HL-60/S4 treated with retinoic acid at 250 ng/mL for 4 days and 3 days (cell line): ENCODE data around the gene GXYLT1.
"Not testable (repeated sequence)": the region's sequence is repeated elsewhere in the genome, so short reads cannot be mapped to it uniquely, and the experiment has no call there.

Experiments used
- in situ Hi-C: fragments of 300-500 bp; cut with MboI; formaldehyde crosslinking; loops from 2 replicates; pipeline ENCODE4 v1.7.0; 2022; ENCODE audit warnings: low sequenced_read_pairs

Gene GXYLT1

DNA sequence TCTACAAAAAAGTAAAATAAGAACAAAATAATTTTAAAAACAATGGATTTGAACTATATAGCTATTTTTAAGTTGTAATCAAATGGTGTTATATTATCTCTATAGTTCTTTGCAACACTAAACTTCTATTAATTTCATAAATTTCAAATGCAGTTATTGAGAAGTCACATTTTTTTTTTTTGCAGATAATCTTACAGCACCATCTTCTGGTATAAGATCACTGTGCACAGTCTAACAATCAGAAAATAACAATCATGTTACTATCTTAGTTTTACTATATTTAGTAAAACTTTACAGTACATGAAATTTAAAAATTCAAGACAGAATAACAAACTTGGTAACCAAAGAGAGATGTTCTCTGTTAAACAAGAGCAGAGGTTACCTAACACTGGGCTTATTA is 40.6 kb downstream of the GXYLT1 start:
- in situ Hi-C loops, result no loop called here

DNA sequence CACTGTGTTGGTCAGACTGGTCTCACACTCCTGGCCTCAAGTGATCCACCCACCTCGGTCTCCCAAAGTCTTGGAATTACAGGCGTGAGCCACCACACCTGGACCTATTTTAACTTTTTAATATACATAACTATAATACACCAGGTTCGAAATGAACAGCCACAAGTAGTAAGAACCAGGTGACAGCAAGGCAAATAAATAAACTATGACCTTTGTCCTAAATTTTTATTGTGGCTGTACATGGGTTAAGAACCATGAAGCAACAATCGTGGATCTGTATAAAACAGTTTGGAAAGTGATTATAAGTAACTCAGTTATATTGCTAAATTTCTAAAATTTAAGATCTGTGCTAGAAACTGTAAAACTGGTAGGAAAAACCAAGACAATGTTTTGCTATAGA is 41.5 kb downstream of the GXYLT1 start:
- in situ Hi-C loops, result no loop called here

DNA sequence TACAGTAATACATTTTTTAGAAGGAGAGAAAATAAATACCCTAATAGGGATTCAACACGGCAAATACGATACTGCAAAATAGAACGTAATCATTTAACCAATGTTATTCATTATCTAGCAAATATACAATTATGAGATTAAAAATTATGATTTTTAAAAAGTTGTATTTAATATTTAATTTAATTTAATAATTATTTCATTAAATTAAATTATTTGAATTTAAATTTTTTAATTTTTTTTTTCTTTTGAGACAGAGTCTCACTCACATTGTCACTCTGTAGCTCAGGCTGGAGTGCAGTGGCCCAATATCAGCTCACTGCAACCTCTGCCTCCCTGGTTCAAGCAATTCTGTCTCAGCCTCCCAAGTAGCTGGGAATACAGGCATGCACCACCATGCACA is 42.0 kb downstream of the GXYLT1 start:
- in situ Hi-C loops, result no loop called here

DNA sequence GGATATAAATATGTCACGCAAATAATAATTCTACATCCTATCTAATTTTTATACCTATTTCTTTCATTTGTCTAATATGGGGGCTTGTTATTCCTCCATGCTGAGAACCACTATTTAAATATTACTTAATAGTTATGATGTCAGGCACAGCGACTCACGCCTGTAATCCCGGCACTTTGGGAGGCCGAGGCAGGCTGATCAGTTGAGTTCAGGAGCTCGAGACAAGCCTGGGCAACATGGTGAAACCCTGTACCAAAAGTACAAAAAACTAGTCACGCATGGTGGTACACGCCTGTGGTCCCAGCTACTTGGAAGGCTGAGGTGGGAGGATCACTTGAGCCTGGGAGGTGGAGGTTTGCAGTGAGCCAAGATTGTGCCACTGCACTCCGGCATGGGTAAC is 45.2 kb downstream of the GXYLT1 start:
- in situ Hi-C loops, result no loop called here

DNA sequence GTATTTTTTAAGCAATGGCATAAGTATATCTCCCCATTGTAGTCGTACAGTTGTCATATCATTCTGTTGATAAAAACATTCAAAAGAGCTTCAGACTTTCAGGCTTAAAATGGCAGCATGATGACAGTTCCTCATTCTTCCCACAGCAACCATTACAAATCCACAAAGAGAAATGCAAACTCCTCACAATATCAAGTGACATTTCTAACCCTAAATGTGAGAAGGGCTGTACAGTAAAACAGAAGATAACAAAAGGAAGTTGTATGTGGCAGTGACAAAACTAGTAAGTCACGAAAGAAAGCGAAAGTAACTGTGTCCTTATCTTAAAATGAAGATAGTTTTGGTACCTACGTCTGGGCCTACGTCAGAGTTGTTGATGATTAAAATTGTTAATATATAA is 46.7 kb downstream of the GXYLT1 start:
- in situ Hi-C loops, result no loop called here

DNA sequence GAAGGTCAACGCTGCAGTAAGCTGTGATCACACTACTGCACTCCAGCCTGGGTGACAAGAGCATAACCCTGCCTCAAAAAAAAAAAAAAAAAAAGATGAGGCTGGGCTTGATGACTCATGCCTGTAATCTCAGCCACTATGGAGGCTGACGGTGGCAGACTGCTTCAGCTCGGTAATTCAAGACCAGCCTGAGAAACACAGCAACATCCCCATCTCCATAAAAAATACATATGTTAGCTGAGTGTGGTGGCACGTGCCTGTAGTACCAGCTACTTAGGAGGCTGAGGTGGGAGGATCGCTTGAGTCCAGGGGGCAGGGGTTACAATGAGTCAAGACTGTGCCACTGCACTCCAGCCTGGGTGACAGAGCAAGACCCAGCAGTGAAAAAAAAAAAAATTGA is 50.4 kb downstream of the GXYLT1 start:
- in situ Hi-C loops, result no loop called here

DNA sequence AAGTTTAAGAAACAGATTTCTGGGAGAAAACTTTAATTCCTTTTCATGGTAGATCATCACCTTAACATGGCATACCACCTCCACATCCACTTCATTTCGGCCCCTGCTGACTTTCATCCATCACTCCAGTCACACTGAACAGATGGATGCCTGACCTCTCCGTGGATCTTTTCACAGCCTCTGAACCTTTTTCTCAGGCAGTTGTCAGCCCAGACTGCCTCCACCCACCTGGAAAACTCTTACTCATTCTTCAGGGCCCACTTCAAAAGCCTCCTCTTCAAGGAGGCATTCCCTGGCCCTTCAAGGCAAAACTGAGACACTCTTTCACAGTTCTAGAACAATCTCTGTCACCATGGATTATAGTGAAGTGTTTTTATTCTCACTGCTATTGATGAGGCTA is 52.9 kb downstream of the GXYLT1 start:
- in situ Hi-C loops, result no loop called here

DNA sequence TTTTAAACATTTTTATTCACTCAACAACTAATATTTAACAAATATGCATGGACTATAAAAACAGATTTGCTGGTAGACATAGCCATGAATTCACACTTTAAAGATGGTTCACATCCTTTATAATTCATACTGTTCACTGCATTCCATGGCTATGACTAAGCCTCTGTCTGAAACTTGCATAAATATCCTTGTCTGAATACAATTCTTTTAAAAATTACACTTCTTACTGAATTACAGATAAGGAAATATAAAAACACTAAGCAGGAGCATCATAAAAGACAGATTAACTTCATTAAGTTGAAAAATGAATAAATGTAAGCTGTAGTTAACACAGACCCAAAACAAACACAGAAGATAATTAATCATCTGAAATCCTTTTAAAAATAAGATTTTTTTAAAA is 53.8 kb downstream of the GXYLT1 start:
- in situ Hi-C loops, result no loop called here

DNA sequence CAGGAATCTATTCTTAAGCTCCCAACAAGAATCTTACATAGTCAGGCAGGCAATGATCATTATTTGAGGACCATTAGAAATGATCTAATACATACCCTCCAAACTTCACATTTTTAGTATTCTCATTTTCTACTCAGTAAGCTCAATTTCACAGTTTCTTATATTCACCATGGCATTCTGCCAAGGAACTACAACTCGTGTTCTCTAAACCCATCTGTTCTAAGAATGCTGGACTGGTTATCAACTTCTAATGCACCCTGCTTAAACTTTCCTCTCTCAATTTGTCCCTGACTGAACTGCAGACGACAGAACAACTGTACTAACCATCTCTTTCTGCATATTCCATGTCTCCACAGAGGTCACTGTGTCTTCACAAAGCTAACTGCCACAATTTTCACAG is 58.6 kb downstream of the GXYLT1 start:
- in situ Hi-C loops, result no loop called here

DNA sequence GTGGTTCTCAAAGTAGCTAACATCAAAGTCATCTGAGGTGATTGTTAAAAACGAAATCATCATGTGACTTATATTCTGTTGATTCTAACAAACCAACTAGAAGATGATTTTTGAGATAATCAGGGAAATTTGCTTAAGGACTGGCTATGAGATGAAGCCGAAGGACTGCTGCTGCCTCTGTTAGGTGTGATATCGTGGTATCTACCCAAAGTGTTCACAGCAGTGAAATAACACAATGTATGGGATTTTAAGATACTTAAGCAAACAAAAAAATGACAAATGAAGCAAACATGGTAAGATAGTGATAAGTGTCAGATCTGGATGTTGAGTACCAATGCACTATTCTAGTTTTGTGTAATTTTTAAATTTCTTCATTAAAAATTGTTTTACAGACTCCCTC is 59.1 kb downstream of the GXYLT1 start:
- in situ Hi-C loops, result no loop called here

DNA sequence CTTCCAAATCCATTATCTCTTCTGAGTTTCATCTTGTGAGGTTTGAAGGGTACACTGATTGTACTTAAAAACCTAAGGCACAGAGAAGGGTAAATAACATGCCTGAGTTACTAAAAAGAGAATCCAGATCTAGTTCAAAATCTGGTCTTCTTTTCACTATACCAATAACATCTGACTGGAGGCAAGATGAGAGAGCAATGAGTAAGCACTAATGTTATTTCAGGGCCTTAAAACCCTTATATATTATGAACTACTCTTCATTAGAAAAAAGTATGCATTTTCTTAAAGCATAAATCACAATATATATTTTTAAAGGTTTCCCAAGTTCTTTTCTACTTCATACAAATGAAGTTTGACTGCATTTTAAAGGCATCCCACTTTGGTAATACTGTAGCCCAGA is 60.2 kb downstream of the GXYLT1 start:
- in situ Hi-C loops, result no loop called here

DNA sequence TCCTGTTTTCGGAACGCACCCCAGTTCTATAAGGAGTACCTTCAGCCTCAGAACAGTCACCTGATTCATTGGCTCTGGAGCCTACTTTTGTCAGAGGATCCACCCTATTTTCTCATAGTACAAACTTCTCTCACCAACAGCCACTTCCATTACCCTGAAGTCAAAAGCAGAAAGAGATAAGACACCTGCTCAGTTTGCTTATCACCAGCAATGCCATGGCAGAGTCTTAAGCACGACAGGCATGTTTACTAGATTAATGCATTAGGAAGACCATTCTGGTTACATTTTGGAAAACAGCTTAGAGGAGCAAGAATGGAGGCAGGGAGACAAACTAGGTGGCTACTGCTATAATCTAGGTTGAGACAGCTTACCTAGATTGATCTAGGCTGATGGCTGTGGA is 67.7 kb downstream of the GXYLT1 start:
- in situ Hi-C loops, result no loop called here

DNA sequence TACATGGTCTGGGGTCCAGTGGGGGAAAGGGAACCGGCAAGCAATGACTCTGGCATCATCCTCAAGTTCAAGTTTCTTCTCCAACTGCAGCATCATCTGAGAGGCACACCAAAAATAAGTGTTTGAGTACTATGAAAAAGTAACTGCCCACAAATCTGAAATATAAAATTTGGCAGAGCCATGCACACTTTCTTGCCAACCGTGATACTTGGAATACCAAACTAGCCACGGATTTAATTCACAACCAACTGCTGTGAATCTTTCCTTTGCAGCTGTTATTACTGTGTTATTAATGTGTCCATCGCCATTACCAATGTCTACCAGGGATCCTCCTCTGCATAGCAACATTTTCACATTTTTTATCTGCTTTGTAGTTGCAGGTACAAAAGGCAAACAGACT is 74.6 kb downstream of the GXYLT1 start:
- in situ Hi-C loops, result no loop called here

DNA sequence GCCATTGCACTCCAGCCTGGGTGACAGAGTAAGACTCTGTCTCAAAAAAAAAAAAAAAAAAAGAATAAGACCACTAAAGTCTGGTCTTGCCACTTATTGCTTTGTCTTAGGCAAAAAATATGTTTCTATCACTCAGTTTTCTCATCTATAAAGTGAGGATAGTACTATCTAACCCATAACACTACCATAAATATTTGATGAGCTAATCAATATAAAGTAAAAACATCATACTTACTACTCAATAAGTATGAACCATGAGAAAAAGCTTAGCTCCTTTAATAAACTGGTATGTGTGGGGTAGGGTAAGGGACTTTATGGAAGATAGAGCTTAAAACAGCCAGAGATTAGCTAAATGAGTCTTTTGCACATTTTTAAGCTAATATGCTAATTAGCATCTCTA is 85.5 kb downstream of the GXYLT1 start:
- in situ Hi-C loops, result no loop called here

DNA sequence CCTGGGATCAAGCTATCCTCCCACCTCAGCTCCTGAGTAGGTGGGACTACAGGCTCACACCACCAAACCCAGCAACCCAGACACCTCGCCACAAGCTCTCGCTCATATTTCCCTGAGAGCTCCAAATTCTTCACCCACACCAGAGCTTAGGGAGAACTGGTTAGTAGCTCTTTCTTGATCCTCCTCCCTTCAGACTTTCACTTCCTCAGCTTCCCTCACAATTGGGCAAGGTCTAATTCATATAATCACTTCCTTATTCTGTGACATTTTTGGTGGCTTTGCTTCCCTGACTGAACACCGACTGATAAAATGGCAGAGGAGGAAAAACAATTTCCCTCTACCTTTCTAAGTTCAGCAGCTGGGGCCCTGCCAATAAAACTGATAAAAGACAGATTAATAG is 88.5 kb downstream of the GXYLT1 start:
- in situ Hi-C loops, result no loop called here

DNA sequence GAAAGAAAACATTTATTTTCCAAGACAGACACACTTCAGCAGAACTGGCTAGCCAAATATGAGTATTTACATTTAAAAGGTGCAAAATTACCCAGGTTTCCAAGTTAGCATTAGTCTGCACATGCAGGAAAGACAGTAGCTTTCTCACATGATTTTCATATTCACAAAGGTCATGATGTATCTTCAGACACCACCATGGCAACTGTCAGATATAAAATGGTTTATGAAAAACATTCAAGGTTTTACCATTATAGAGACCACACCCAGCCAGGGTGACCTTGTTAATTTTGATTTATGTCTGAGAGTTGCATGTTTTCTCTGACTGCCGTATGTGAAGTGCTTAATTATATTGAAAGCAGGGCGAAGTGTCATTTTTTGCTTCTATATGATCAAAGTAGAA is 91.2 kb downstream of the GXYLT1 start:
- in situ Hi-C loops, result no loop called here

DNA sequence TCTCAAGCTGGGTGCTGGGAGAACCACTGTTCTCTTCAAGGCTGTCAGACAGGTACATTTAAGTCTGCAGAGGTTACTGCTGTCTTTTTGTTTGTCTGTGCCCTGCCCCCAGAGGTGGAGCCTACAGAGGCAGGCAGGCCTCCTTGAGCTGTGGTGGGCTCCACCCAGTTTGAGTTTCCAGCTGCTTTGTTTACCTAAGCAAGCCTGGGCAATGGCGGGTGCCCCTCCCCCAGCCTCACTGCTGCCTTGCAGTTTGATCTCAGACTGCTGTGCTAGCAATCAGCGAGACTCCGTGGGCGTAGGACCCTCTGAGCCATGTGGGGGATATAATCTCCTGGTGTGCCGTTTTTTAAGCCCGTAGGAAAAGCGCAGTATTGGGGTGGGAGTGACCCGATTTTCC is 95.7 kb downstream of the GXYLT1 start:
- in situ Hi-C loops, result not testable (repeated sequence)

DNA sequence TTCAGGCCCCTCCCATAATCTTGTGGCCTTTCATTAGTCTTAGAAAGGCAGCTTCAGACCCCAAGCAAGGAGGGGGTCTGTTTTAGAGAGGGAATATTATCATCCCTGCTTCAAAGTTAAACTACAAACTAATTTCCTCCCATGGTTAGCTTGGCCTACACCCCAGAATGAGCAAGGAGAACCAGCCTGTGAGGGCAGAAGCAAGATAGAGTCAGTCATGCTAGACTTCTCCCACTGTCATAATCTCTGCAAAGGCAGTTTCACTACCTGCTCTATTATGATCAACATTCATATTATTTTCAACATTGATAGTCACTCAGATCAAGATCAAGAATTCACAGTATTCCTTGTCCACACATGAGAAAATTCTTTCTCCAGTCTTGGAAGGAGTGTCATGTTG is 105.1 kb downstream of the GXYLT1 start:
- in situ Hi-C loops, result no loop called here

DNA sequence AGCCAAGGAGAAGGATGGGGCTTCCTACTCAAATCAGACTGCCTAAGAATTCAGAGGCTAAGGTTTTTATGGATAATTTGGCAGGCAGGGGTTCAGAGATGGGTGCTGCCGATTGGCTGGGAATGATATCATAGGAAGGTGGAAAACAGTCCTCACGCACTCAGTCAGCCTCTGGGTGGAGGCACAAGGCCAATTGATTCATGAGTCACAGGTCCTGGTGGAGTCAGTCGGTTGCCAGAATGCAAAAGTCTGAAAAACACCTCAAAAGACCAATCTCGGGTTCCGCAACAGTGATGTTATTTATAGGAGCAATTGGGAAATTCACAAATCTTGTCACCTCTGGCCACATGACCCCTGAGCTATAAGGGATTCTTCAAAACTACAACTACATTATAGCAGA is 105.5 kb downstream of the GXYLT1 start:
- in situ Hi-C loops, result no loop called here

DNA sequence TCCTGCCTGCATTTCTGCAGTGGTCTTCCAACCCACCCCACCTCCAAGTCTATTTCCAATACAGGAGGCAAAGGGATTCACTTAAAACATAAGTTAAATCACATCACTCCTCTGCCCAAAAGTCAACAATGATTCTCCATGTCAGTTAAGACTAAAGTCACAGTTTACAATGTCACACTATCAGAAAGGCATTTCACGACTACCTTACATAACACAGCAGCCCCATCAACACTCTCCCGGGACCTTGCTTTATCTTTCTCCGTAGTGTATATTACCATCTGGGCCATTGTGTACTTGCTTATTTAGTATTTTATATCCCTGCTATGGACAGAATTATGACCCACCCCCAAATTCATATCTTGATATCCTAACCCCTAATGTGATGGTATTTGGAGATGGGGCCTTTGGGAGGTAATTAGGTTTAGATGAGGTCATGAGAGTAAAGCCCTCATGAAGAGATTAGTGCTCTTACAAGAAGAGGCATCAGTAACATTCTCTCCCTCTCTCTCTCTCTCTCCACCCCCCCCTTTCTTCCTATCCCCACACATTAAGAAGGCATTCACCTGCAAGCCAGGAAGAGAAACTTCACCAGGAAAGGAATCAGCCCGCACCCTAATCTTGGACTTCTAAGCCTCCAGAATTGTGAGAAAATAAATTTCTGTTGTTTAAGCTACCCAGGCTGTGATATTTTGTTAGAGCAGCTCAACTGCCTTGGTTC is 112.7 kb downstream of the GXYLT1 start:
- in situ Hi-C loops, result no loop called here
